ENCODE data around the gene NRIP1.

- TF ChIP-seq CTCF (IDR thresholded peaks at IDR 0.05) (no peak), POLR2A (IDR thresholded peaks at IDR 0.05) (no peak)
These were observed 10.1 kb downstream of the NRIP1 start for GRCh38 chr21:15054606-15055239.

All from tibial nerve (tissue), 3 donors.